NCI-H524 treated with DMSO at 0.1 percent for 48 hours (cell line): ENCODE measurements around the gene JUND.

Experiments used
- DNase-seq: peaks from one replicate; lab custom pipeline; 2025; lab: John Stamatoyannopoulos, UW

The JUND gene

GRCh38 chr19:18269070-18269723 is 12.2 kb downstream of the JUND start:
- no peak for DNase-seq

- no peak for DNase-seq
These were observed 14.4 kb downstream of the JUND start for GRCh38 chr19:18266771-18267686.

- no peak for DNase-seq
These were observed 15.8 kb downstream of the JUND start for GRCh38 chr19:18265582-18265981.

GRCh38 chr19:18264971-18265540 is 16.4 kb downstream of the JUND start:
- no peak for DNase-seq

GRCh38 chr19:18264137-18264854 is 17.1 kb downstream of the JUND start:
- no peak for DNase-seq

- no peak for DNase-seq
These were observed 17.9 kb downstream of the JUND start for GRCh38 chr19:18263324-18264136.

GRCh38 chr19:18262917-18263316 is 18.5 kb downstream of the JUND start:
- DNase-seq: no peak

- no peak for DNase-seq
These were observed 19.3 kb downstream of the JUND start for GRCh38 chr19:18262144-18262543.

GRCh38 chr19:18261474-18261873 is 19.9 kb downstream of the JUND start:
- no peak for DNase-seq

GRCh38 chr19:18259893-18260292 is 21.5 kb downstream of the JUND start:
- DNase-seq: no peak

GRCh38 chr19:18257503-18258470 is 23.6 kb downstream of the JUND start:
- no peak for DNase-seq

- no peak for DNase-seq
These were observed 26.6 kb downstream of the JUND start for GRCh38 chr19:18254546-18255503.

- no peak for DNase-seq
These were observed 27.7 kb downstream of the JUND start for GRCh38 chr19:18253716-18254115.

GRCh38 chr19:18253130-18253529 is 28.3 kb downstream of the JUND start:
- no peak for DNase-seq

- no peak for DNase-seq
These were observed 29.1 kb downstream of the JUND start for GRCh38 chr19:18252370-18252717.

GRCh38 chr19:18251587-18252369 is 29.6 kb downstream of the JUND start:
- DNase-seq: no peak

- no peak for DNase-seq
These were observed 31.6 kb downstream of the JUND start for GRCh38 chr19:18249834-18250233.

GRCh38 chr19:18245297-18245696 is 36.1 kb downstream of the JUND start:
- DNase-seq: no peak
